WTC11 (cell line): ENCODE measurements around the gene TEKTIP1. TPM values are rescaled to one million over a fixed set of nuclear protein-coding genes. Genes with fewer than 3 reads are reported as not detected.

ENCODE experiments used
- ATAC-seq: fragments of 200-7000 bp; cut with Tn5 transposase; 2 replicates; pipeline ENCODE4 v1.10.0; 2021; ENCODE audit warnings: mild to moderate bottlenecking, moderate library complexity
- CTCF ChIA-PET: fragments of 300-600 bp; sonication (Branson Sonifier 250); formaldehyde crosslinking; loops from one replicate; lab custom pipeline; 2021; ENCODE audit warnings: antibody characterized with exemption; lab: Charles Lee
- POLR2A ChIA-PET: fragments of 350-600 bp; sonication (Branson Sonifier 250); formaldehyde crosslinking; loops from one replicate; lab custom pipeline; 2021; ENCODE audit warnings: antibody characterized with exemption; lab: Charles Lee
- DNase-seq: peaks from one replicate; pipeline ENCODE4 v3.0.0; 2021; ENCODE audit warnings: low spot score
- H3K27ac Mint-ChIP-seq: 2 replicates; pipeline ENCODE4 v1.8.0; 2021; ENCODE audit warnings: mixed read lengths
- H3K27me3 Mint-ChIP-seq: 2 replicates; pipeline ENCODE4 v1.8.0; 2021; ENCODE audit warnings: low read depth, mild to moderate bottlenecking, moderate library complexity, mixed read lengths
- H3K36me3 Mint-ChIP-seq: 2 replicates; pipeline ENCODE4 v1.8.0; 2021; ENCODE audit warnings: mixed read lengths
- H3K4me1 Mint-ChIP-seq: 2 replicates; pipeline ENCODE4 v1.8.0; 2022; ENCODE audit warnings: mixed read lengths
- H3K4me3 Mint-ChIP-seq: 2 replicates; pipeline ENCODE4 v1.8.0; 2021; ENCODE audit warnings: mild to moderate bottlenecking, moderate library complexity, mixed read lengths
- H3K9me3 Mint-ChIP-seq: 2 replicates; pipeline ENCODE4 v1.8.0; 2021; ENCODE audit warnings: mixed read lengths
- CREM ChIP-seq: sonication (generic); formaldehyde crosslinking; IDR thresholded peaks from 2 replicates; pipeline ENCODE4 v1.8.1; 2022; ENCODE audit warnings: mild to moderate bottlenecking, missing genetic modification reagents, moderate library complexity
- ESRRA ChIP-seq: sonication (generic); formaldehyde crosslinking; IDR thresholded peaks from 2 replicates; pipeline ENCODE4 v1.8.1; 2022; ENCODE audit warnings: mild to moderate bottlenecking, missing genetic modification reagents, borderline replicate concordance
- FOXP1 ChIP-seq: sonication (generic); formaldehyde crosslinking; IDR thresholded peaks from 2 replicates; pipeline ENCODE4 v1.8.0; 2022; ENCODE audit warnings: missing genetic modification reagents, mild to moderate bottlenecking, moderate library complexity, borderline replicate concordance
- GRHL2 ChIP-seq: fragments of 250-450 bp; sonication (Bioruptor Pico); IDR thresholded peaks from 2 replicates; pipeline ENCODE4 v1.8.0; 2022; ENCODE audit warnings: mild to moderate bottlenecking, moderate library complexity; ENCODE audit not compliant: insufficient replicate concordance, severe bottlenecking
- NFATC4 ChIP-seq: fragments of 250-450 bp; sonication (Bioruptor Pico); IDR thresholded peaks from 2 replicates; pipeline ENCODE4 v1.9.0; 2021; ENCODE audit warnings: mild to moderate bottlenecking
- NFE2L1 ChIP-seq: sonication (generic); formaldehyde crosslinking; IDR thresholded peaks from 2 replicates; pipeline ENCODE4 v1.8.1; 2023; ENCODE audit warnings: missing genetic modification reagents
- NR2C2 ChIP-seq: sonication (generic); formaldehyde crosslinking; IDR thresholded peaks from 2 replicates; pipeline ENCODE4 v1.8.0; 2022; ENCODE audit warnings: mild to moderate bottlenecking, missing genetic modification reagents
- RORB ChIP-seq: fragments of 250-450 bp; sonication (Bioruptor Pico); IDR thresholded peaks from 2 replicates; pipeline ENCODE4 v1.9.0; 2021; ENCODE audit warnings: mild to moderate bottlenecking
- TCF7 ChIP-seq: sonication (generic); formaldehyde crosslinking; IDR thresholded peaks from 2 replicates; pipeline ENCODE4 v1.8.0; 2022; ENCODE audit warnings: mild to moderate bottlenecking, low read depth, missing genetic modification reagents, moderate library complexity
- ZNF138 ChIP-seq: sonication (generic); formaldehyde crosslinking; conservative IDR thresholded peaks from 2 replicates; pipeline ENCODE4 v1.8.1; 2022; ENCODE audit warnings: mild to moderate bottlenecking, moderate library complexity, missing genetic modification reagents
- ZNF396 ChIP-seq: fragments of 250-450 bp; sonication (Bioruptor Pico); IDR thresholded peaks from 2 replicates; pipeline ENCODE4 v1.8.0; 2021; ENCODE audit warnings: mild to moderate bottlenecking, moderate library complexity, borderline replicate concordance
- ZNF423 ChIP-seq: fragments of 250-450 bp; sonication (Bioruptor Pico); IDR thresholded peaks from 2 replicates; pipeline ENCODE4 v2.1.2; 2022; ENCODE audit warnings: mild to moderate bottlenecking, moderate library complexity
- total RNA-seq: library from RNA; stranded (reverse); gene quantifications from 3 replicates; pipeline ENCODE4 v1.2.3, GENCODE V29; 2021
- TF ChIP-seq, protein P1 (sequence below): fragments of 250-450 bp; sonication (Bioruptor Pico); IDR thresholded peaks from 2 replicates; pipeline ENCODE4 v1.9.0; 2021; ENCODE audit warnings: mild to moderate bottlenecking
- TF ChIP-seq, protein P2 (sequence below): sonication (generic); formaldehyde crosslinking; IDR thresholded peaks from 2 replicates; pipeline ENCODE4 v1.8.1; 2023; ENCODE audit warnings: mild to moderate bottlenecking, missing genetic modification reagents, moderate library complexity
- TF ChIP-seq, protein P3 (sequence below): sonication (generic); formaldehyde crosslinking; IDR thresholded peaks from 2 replicates; pipeline ENCODE4 v1.8.1; 2022; ENCODE audit warnings: low read depth, mild to moderate bottlenecking, moderate library complexity, missing genetic modification reagents, borderline replicate concordance
- TF ChIP-seq, protein P4 (sequence below): sonication (generic); formaldehyde crosslinking; IDR thresholded peaks from 2 replicates; pipeline ENCODE4 v1.8.1; 2023; ENCODE audit warnings: mild to moderate bottlenecking, missing genetic modification reagents, moderate library complexity
- TF ChIP-seq, protein P5 (sequence below): sonication (generic); formaldehyde crosslinking; IDR thresholded peaks from 2 replicates; pipeline ENCODE4 v1.8.1; 2023; ENCODE audit warnings: mild to moderate bottlenecking, missing genetic modification reagents
- TF ChIP-seq, protein P6 (sequence below): sonication (generic); formaldehyde crosslinking; conservative IDR thresholded peaks from 2 replicates; pipeline ENCODE4 v1.8.1; 2022; ENCODE audit warnings: mild to moderate bottlenecking, missing genetic modification reagents

Gene TEKTIP1
- total RNA-seq, 1 experiment from 2014 or later, result 6.3 TPM

DNA sequence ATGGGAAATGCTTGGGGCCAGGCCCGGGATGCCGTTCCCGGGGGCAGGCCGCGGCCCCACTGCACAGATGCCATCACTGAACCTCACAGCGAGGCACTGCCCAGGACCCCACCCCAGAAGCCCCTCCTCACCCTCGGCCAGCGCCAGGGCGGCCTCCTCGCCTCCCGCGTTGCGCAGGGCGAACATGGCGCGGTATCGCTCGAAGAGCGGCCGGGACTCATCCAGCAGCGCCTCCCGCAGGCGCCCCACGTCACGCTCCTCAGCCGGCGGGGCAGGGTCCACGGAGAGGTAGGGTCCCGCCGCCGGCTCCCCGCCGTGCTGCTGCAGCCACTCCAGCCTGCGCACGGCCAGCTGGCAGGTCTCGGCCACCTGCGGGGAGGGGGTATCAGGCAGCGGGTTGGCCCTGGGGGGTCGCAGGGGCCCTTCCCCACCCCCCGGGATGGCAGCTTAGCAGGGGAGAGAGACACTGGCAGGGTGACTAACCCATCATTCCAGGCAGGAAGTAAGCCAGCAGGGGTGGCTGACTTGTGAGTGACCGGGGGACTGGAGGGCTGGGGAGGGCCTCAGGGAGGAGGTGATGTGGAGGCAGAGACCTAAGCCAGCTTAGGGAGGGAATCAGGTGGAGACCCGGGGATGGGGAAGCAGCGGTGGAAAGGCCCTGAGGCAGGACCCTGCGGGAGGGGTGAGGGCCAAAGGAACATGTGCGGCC lies 46.7 kb upstream of the TEKTIP1 start (continued):
- TF ChIP-seq, protein P1, sequence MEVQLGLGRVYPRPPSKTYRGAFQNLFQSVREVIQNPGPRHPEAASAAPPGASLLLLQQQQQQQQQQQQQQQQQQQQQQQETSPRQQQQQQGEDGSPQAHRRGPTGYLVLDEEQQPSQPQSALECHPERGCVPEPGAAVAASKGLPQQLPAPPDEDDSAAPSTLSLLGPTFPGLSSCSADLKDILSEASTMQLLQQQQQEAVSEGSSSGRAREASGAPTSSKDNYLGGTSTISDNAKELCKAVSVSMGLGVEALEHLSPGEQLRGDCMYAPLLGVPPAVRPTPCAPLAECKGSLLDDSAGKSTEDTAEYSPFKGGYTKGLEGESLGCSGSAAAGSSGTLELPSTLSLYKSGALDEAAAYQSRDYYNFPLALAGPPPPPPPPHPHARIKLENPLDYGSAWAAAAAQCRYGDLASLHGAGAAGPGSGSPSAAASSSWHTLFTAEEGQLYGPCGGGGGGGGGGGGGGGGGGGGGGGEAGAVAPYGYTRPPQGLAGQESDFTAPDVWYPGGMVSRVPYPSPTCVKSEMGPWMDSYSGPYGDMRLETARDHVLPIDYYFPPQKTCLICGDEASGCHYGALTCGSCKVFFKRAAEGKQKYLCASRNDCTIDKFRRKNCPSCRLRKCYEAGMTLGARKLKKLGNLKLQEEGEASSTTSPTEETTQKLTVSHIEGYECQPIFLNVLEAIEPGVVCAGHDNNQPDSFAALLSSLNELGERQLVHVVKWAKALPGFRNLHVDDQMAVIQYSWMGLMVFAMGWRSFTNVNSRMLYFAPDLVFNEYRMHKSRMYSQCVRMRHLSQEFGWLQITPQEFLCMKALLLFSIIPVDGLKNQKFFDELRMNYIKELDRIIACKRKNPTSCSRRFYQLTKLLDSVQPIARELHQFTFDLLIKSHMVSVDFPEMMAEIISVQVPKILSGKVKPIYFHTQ (CRISPR knock-in tag), result no peak
- no peak for TF ChIP-seq NR2C2 (CRISPR knock-in tag)
- no peak for TF ChIP-seq ZNF138 (CRISPR knock-in tag)
- no peak for TF ChIP-seq ZNF396 (CRISPR knock-in tag)

DNA sequence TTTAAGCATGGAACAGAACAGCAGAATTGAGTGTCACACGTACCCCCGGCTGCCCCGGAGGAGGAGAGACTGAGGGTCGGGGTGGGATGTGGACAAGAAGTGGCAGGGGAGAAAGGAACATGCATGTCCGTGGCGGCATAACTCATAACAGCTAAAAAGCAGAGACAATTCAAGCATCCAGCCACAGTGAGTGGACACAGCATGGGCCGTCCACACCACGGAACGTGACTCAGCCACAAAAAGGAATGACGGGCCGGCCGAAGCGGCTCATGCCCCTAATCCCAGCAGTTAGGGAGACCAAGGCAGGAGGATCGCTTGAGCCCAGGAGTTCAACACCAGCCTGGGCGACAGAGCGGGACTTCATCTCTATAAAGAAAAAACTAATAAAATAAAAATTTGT lies 46.1 kb upstream of the TEKTIP1 start:
- no peak for ATAC-seq
- TF ChIP-seq ZNF423 (CRISPR knock-in tag) (no peak), FOXP1 (CRISPR knock-in tag) (no peak), TCF7 (CRISPR knock-in tag) (no peak), CREM (CRISPR knock-in tag) (no peak), ZNF396 (CRISPR knock-in tag) (no peak), NFE2L1 (CRISPR knock-in tag) (no peak), ESRRA (CRISPR knock-in tag) (no peak), NFATC4 (CRISPR knock-in tag) (no peak), RORB (CRISPR knock-in tag) (no peak), GRHL2 (CRISPR knock-in tag) (no peak), ZNF138 (CRISPR knock-in tag) (no peak)
- TF ChIP-seq, protein P2, sequence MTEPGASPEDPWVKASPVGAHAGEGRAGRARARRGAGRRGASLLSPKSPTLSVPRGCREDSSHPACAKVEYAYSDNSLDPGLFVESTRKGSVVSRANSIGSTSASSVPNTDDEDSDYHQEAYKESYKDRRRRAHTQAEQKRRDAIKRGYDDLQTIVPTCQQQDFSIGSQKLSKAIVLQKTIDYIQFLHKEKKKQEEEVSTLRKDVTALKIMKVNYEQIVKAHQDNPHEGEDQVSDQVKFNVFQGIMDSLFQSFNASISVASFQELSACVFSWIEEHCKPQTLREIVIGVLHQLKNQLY (CRISPR knock-in tag), result no peak
- TF ChIP-seq, protein P3, sequence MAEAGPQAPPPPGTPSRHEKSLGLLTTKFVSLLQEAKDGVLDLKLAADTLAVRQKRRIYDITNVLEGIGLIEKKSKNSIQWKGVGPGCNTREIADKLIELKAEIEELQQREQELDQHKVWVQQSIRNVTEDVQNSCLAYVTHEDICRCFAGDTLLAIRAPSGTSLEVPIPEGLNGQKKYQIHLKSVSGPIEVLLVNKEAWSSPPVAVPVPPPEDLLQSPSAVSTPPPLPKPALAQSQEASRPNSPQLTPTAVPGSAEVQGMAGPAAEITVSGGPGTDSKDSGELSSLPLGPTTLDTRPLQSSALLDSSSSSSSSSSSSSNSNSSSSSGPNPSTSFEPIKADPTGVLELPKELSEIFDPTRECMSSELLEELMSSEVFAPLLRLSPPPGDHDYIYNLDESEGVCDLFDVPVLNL (CRISPR knock-in tag), result no peak
- TF ChIP-seq, protein P4, sequence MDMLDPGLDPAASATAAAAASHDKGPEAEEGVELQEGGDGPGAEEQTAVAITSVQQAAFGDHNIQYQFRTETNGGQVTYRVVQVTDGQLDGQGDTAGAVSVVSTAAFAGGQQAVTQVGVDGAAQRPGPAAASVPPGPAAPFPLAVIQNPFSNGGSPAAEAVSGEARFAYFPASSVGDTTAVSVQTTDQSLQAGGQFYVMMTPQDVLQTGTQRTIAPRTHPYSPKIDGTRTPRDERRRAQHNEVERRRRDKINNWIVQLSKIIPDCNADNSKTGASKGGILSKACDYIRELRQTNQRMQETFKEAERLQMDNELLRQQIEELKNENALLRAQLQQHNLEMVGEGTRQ (CRISPR knock-in tag), result no peak
- TF ChIP-seq, protein P5, sequence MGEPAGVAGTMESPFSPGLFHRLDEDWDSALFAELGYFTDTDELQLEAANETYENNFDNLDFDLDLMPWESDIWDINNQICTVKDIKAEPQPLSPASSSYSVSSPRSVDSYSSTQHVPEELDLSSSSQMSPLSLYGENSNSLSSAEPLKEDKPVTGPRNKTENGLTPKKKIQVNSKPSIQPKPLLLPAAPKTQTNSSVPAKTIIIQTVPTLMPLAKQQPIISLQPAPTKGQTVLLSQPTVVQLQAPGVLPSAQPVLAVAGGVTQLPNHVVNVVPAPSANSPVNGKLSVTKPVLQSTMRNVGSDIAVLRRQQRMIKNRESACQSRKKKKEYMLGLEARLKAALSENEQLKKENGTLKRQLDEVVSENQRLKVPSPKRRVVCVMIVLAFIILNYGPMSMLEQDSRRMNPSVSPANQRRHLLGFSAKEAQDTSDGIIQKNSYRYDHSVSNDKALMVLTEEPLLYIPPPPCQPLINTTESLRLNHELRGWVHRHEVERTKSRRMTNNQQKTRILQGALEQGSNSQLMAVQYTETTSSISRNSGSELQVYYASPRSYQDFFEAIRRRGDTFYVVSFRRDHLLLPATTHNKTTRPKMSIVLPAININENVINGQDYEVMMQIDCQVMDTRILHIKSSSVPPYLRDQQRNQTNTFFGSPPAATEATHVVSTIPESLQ, result no peak
- TF ChIP-seq, protein P6, sequence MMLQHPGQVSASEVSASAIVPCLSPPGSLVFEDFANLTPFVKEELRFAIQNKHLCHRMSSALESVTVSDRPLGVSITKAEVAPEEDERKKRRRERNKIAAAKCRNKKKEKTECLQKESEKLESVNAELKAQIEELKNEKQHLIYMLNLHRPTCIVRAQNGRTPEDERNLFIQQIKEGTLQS (CRISPR knock-in tag), result no peak
- ChIA-PET POLR2A (no interaction called here), CTCF (interaction anchor here (0.6 to 2.3 kb wide), 2 partner anchors 8 to 552 kb away, joined by 3 to 16 read pairs; no protein-coding TSS in a partner anchor)
- Mint-ChIP-seq H3K27me3 (no peaks in the 10 kb centered on the region), H3K9me3 (no peaks in the 10 kb centered on the region), H3K36me3 (peaks cover 28% of the 10 kb centered on the region), H3K27ac (no peak overlapping the region), H3K4me1 (no peaks in the 10 kb centered on the region), H3K4me3 (no peak overlapping the region)
- DNase-seq, result no peak
